HFFc6 (cell line): ENCODE measurements around the gene AAGAB. TPM values are rescaled to one million over a fixed set of nuclear protein-coding genes. Genes with fewer than 3 reads are reported as not detected.
"Not testable (repeated sequence)": the region's sequence is repeated elsewhere in the genome, so short reads cannot be mapped to it uniquely, and the experiment has no call there.

Experiments
- DNase-seq: peaks from one replicate; pipeline ENCODE4 v3.0.0-alpha.2; 2018
- H3K27ac Mint-ChIP-seq: 2 replicates; pipeline ENCODE4 v1.8.0; 2020; ENCODE audit warnings: mild to moderate bottlenecking, mixed read lengths
- H3K27me3 Mint-ChIP-seq: 2 replicates; pipeline ENCODE4 v1.8.0; 2021; ENCODE audit warnings: mild to moderate bottlenecking, moderate library complexity, mixed read lengths; ENCODE audit not compliant: insufficient read depth
- H3K36me3 Mint-ChIP-seq: 2 replicates; pipeline ENCODE4 v1.8.0; 2021; ENCODE audit warnings: low read depth, mixed read lengths
- H3K4me1 Mint-ChIP-seq: 2 replicates; pipeline ENCODE4 v1.8.0; 2020; ENCODE audit warnings: low read depth, mixed read lengths
- H3K4me3 Mint-ChIP-seq: 2 replicates; pipeline ENCODE4 v1.8.0; 2020; ENCODE audit warnings: mild to moderate bottlenecking, moderate library complexity, mixed read lengths
- H3K9me3 Mint-ChIP-seq: 2 replicates; pipeline ENCODE4 v1.8.0; 2020; ENCODE audit warnings: mild to moderate bottlenecking, mixed read lengths
- total RNA-seq, 6 experiments: library from RNA; stranded (reverse); fragmentation: NEBNext Ultra II Directional; extraction: Animal tissue kit (Norgen Biotek cat#: 25700); gene quantifications; 2 replicates in 1 of 6; 3 replicates in 5 of 6; pipeline ENCODE4 v1.2.3, GENCODE V29; 2021
- TF ChIP-seq, protein P1 (sequence below): fragments of 200-600 bp; sonication (generic); IDR thresholded peaks from 2 replicates; pipeline ENCODE4 v1.5.0; 2021; ENCODE audit warnings: antibody characterized with exemption, mild to moderate bottlenecking

AAGAB gene
- total RNA-seq, 6 experiments from 2014 or later, result 41.0 to 45.7 (median 42.0) TPM

- Mint-ChIP-seq H3K36me3 (no peaks in the 10 kb centered on the region), H3K4me1 (no peaks in the 10 kb centered on the region), H3K27me3 (peaks cover 4% of the 10 kb centered on the region), H3K9me3 (no peaks in the 10 kb centered on the region), H3K4me3 (no peak overlapping the region), H3K27ac (no peak overlapping the region)
- no peak for DNase-seq
- TF ChIP-seq, protein P1, sequence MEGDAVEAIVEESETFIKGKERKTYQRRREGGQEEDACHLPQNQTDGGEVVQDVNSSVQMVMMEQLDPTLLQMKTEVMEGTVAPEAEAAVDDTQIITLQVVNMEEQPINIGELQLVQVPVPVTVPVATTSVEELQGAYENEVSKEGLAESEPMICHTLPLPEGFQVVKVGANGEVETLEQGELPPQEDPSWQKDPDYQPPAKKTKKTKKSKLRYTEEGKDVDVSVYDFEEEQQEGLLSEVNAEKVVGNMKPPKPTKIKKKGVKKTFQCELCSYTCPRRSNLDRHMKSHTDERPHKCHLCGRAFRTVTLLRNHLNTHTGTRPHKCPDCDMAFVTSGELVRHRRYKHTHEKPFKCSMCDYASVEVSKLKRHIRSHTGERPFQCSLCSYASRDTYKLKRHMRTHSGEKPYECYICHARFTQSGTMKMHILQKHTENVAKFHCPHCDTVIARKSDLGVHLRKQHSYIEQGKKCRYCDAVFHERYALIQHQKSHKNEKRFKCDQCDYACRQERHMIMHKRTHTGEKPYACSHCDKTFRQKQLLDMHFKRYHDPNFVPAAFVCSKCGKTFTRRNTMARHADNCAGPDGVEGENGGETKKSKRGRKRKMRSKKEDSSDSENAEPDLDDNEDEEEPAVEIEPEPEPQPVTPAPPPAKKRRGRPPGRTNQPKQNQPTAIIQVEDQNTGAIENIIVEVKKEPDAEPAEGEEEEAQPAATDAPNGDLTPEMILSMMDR, result no peak
Measured at GRCh38 chr15:67296188-67296587, 41.7 kb upstream of the AAGAB start.

DNA sequence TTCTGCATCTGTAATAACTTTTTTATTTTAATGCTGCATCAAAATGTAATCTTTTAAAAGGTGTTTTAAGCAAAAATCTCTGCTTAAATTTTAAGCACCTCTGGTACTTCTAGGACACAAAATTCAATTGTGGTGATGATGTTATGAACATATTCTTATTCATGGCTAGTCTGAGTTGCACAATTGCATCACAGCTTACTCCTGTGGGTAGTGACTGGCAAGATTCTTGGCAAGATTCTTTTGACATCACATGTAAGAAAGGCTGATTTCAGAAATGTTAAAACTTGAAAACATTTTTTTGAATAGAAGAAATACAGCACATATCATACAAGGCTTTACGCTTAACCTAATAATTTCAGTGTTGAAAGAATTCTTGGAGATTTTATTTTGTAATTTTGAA, 35.9 kb upstream of the AAGAB start:
- no peak for DNase-seq
- H3K27ac Mint-ChIP-seq, result no peak overlapping the region
- peaks cover 10% of the 10 kb centered on the region for H3K9me3 Mint-ChIP-seq
- H3K4me3 Mint-ChIP-seq, result no peak overlapping the region
- TF ChIP-seq, protein P1, result no peak
- H3K27me3 Mint-ChIP-seq, result no peaks in the 10 kb centered on the region; the same call in 1 of the 2 replicates
- no peaks in the 10 kb centered on the region for H3K4me1 Mint-ChIP-seq
- peaks cover 8% of the 10 kb centered on the region; the same call in 1 of the 2 replicates for H3K36me3 Mint-ChIP-seq

GRCh38 chr15:67286400-67286799, 31.9 kb upstream of the AAGAB start:
- H3K4me3 Mint-ChIP-seq, DNase-seq, H3K27me3 Mint-ChIP-seq, H3K27ac Mint-ChIP-seq, H3K4me1 Mint-ChIP-seq: not testable (repeated sequence)
- peaks cover 10% of the 10 kb centered on the region; the same call in 1 of the 2 replicates for H3K36me3 Mint-ChIP-seq
- H3K9me3 Mint-ChIP-seq, result peaks cover 12% of the 10 kb centered on the region

- H3K27ac Mint-ChIP-seq, H3K4me1 Mint-ChIP-seq, H3K4me3 Mint-ChIP-seq, DNase-seq, H3K27me3 Mint-ChIP-seq: not testable (repeated sequence)
- Mint-ChIP-seq H3K9me3 (peaks cover 12% of the 10 kb centered on the region), H3K36me3 (peaks cover 10% of the 10 kb centered on the region; the same call in 1 of the 2 replicates)
Measured at GRCh38 chr15:67285625-67286024, 31.2 kb upstream of the AAGAB start.

DNA sequence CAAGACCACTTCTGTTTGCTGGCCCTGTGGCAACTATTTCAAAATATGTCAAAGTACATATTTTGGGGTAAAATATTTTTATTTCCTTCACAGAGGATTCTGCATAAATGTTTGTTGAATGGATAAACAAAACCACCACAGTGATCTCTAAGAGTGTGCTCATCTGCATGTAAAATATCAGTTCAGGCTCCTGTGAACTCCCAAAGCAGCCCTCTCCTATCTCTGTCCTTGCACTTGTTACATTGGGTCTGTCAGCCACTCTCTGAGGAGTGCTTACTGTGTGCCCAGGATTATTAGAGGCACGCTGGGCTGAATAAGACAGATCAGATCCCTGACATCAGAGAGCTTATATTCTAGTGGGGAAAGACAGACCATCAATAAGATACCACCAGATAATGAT, 27.3 kb upstream of the AAGAB start:
- H3K27me3 Mint-ChIP-seq, result no peaks in the 10 kb centered on the region; the same call in 1 of the 2 replicates
- DNase-seq, result no peak
- peaks cover 10% of the 10 kb centered on the region; the same call in 1 of the 2 replicates for H3K36me3 Mint-ChIP-seq
- peaks cover 12% of the 10 kb centered on the region for H3K9me3 Mint-ChIP-seq
- TF ChIP-seq, protein P1, result no peak
- H3K4me3 Mint-ChIP-seq, result no peak overlapping the region
- H3K27ac Mint-ChIP-seq, result no peak overlapping the region
- H3K4me1 Mint-ChIP-seq, result no peaks in the 10 kb centered on the region

GRCh38 chr15:67280217-67280616, 25.8 kb upstream of the AAGAB start:
- peaks cover 1% of the 10 kb centered on the region for H3K9me3 Mint-ChIP-seq
- H3K4me3 Mint-ChIP-seq, result no peak overlapping the region
- TF ChIP-seq, protein P1, result no peak
- no peaks in the 10 kb centered on the region for H3K4me1 Mint-ChIP-seq
- no peak overlapping the region for H3K27ac Mint-ChIP-seq
- DNase-seq, result no peak
- H3K36me3 Mint-ChIP-seq, result peaks cover under 1% of the 10 kb centered on the region; the same call in 1 of the 2 replicates
- no peaks in the 10 kb centered on the region for H3K27me3 Mint-ChIP-seq

- Mint-ChIP-seq H3K27me3 (no peaks in the 10 kb centered on the region), H3K27ac (no peak overlapping the region), H3K4me3 (no peak overlapping the region), H3K36me3 (peaks cover 8% of the 10 kb centered on the region; the same call in 1 of the 2 replicates), H3K9me3 (peaks cover 5% of the 10 kb centered on the region; the same call in 1 of the 2 replicates), H3K4me1 (no peaks in the 10 kb centered on the region)
- DNase-seq, result no peak
- TF ChIP-seq, protein P1, result no peak
Measured at GRCh38 chr15:67276666-67277065, 22.2 kb upstream of the AAGAB start.
